ENCODE data around the gene ENTPD8.

The ENTPD8 gene

DNA sequence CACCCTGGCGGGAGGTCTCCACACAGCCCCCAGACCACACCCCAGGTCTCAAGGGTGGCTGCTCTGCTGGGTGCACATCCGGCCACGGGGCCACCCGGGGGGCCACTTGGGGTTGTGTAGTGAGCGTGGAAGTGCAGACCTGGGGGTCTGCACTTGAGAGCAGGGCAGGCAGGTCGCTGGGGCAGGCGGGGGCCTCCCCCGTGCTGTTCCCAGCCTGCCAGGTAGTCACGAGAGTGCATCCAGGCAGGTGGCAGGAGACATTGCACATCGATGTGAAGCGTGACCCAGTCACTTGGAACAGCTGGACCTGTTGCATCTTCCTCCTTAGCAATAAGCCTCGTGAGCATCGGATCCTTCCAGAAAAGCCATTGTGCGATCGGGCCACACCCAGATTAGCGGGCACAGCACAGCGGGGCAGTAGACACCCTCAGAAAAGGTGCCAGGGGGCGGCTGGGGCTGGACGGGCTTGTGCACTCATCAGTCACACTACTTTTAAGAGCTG lies 4.8 kb upstream of the ENTPD8 start:
- DNase-seq = no peak

DNA sequence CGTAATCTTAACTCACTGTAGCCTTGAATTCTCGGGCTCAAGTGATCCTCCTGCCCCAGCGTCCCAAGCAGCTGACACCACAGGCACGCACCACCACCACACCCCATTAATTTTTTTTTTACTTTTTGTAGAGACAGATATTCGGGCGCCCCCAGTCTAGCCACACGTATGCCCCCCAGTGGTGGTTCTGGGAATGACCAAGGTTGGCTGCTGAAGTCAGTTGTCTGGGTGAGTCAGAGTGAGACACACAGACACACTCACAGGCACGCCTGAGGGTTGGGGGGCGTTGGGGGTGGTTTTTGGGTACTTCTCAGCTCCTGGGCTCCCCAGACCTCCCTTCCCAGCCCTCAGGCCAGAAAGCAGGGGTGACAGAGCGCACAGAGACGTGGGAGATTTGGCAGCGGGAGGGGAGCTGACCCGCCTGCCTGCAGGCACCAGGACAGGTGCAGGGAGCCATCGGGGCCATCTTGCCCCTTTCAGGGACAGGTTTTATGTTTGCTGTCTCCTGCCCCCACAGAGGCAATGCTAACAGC lies 4.2 kb upstream of the ENTPD8 start:
- peak; percentile 92 for DNase-seq

DNA sequence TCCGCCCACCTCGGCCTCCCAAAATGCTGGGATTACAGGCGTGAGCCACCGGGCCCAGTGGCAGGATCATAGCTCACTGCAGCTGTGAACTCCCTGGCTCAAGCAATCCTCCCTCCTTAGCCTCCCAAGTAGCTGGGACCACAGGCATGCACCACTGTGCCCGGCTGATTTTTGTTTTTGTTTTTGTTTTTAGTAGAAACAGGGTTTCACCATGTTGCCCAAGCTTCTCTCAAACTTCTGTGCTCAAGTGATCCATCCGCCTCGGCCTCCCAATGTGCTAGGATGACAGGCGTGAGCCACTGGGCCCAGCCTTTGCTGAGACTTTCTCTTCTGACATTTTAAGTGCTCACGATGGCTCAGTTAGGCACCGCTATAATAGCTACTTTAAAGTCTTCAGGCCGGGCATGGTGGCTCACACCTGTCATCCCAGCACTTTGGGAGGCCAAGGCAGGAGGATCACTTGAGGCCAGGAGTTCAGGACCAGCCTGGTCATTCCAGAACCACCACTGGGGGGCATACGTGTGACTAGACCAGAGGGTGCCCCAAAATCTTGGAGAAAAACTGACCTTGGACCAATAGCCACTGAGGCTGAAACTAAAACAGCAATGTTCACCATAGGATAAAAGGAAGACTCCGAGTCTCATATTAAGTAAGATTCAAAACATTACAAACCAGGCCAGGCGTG lies 3.1 kb upstream of the ENTPD8 start:
- DNase-seq = no peak

DNA sequence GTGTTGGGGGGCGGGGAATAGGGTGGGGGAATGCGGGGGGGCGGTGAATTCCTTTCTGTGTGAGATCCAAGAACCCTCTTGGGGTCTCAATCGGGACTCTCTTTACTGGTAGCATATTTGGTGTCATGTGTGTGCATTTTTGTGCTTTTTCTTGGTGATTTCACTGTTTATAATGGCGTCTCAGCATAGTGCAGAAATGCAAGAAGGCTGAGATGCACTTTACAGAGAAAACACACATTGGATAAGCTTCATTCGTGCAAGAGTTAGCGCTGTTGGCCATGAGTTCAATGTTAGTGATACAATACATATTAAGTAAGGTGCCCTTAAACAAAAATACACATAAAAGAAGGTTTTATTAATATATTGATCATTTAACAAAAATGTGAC lies 771 bp upstream of the ENTPD8 start:
- DNase-seq = peak; percentile 51

DNA sequence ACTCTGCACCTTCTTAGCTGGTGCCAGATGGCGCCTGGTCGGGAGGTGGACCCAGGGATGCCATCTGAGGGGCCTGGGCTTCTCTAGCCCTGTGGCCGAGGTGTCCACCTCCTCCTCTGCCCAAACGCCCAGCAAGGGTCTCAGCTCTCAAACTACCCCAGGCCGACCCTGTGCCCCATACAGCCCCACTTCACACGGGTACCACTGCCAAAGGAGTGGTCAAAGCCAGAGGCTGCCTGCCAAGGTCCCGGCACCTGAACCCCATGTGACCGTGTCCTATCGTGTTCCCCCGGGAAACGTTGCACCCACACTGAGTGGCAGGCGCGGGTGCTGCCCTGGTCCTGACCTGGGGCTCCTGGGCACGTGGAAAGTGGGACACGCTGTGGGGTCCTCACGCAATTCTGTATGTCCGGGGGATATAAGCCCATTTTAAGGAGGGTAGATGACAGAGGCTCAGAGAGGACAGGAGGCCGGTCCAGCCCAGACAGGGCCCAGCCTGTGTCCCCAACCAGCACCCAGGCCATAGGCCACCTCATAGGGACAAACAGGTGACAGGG lies 1.9 kb downstream of the ENTPD8 start:
- no peak for DNase-seq

DNA sequence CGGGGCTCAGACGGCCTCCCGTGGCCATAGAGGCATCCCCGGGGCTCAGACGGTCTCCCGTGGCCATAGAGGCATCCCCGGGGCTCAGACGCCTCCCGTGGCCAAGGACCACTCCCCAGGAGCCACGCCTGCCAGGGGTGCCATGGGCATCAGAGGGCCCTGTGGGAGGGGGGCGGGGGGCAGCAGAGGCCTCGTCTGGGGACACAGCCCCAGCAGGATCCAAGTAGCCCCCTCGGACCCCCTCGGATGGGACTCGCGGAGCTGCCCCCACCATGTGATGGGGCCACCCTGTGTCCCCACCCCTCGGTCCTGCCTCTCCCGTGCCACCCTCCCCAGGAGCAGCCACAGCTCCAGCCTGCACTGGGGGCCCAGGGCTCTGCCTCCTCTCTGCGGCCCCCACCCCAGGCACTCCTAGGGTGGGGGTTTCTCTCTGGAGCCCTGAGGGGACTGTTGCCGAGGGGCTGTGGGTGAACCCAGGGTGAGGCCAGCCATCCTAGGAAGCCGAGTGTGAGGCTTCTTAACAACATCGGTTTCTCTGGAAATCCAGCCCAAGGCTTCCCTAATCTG lies 2.5 kb downstream of the ENTPD8 start:
- DNase-seq = no peak

DNA sequence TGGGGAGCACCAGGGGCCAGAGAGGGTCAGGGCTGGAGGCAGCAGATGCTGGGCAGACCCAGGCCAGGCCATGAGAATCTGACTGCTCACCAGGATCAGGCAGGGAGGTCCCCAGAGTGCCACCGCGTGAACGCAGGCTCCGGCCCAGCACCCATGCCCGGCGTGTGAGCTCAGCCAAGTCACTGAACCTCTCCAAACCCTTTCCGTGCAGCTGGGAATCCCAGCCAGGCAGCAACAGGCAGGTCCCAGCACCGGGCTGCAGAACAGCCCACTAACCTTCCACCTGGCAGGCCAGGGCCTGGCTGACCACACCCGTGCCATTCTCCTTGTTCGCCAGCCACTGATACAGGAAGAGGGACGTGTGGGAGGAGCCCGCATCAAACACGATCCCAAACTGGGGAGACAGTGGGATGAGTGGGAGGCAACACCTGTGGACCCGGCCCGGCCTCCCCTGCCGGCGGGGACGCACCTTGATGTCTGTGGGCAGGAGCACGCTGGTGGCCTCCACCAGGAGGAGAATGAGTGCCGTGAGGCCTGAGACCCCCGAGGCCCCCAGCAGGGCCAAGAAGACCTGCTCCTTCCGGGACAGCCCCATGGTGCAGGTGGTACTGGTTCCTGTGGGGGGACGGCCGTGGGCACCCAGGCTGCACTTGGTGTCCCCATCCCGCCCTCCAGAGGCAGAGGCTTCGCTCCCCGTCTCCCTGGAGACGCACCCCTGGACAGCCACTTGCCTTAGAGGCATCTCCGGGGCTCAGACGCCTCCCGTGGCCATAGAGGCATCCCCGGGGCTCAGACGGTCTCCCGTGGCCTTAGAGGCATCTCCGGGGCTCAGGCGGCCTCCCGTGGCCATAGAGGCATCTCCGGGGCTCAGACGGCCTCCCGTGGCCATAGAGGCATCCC lies 3.2 kb downstream of the ENTPD8 start:
- no peak for DNase-seq

DNA sequence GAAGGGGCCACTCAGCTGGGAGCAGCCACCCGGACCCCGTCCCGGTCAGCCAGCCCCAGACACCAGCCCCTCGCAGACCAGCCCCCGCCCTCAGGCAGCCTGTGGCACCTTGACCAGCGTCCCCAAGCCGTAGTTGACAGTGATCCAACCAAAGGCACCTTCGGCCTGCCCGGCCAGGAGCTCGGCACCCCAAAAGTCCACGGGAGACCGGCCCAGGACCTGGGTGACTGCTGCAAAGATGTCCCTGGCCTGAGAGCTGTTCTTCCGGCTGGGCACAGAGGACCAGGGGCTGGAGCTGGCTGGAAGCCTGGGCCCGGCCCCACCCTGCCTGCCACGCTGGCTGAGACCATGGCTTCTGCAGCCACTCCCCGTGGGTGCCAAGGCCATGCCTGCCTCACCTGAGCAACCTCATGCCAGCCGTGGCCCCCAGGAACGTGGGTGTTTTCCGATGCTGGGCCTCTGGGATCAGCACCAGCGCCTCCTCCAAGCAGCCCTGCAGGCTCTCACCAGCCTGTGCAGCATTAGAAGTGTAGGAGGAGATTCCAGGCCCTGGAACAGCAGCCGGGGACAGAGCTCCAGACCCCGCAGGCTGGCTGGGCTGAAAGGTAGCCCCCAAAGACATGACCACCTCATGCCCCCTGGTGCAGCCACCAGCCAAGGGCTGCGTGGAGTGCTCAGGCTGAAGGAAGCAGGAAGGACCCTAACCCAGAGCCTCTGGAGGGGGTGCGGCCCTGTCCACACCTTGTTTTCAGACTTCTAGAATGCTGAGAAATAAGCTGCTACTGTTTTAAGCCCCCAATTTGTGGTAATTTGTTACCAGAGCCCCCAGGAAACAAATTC lies 4.2 kb downstream of the ENTPD8 start:
- DNase-seq = no peak

DNA sequence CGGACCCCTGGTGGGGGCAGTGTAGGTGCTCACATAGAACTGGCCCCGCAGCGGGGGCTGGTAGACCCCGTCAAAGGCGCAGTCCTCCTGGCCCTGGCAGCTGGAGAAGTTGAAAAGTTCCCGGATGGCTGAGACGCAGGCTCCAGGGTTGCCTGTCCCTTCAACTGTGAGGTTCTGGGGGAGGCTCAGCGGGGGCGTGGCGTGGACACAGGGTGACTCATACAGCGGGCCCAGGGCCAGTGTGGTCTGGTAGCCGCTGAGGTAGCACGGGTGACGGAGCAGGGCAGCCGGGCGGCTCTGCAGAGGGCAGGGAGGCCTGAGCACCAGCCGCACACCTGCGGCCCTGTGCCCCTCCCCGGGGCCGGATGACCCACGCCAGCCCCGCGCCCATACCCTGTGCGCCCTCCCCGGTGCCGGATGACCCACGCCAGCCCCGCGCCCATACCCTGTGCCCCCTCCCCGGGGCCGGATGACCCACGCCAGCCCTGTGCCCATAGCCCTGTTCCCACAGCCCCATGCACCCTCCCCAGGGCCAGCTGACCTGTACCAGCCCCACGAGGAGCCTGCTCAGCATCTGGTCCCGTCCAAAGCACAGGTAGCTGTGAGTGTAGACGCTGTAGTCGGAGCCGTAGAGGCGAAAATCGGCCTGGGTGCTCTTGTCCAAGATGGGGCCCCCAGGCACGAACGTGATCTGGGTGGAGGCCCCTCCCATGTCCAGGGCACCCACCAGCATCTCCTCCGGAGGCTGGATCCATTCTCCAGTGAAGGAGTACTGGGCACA lies 5.0 kb downstream of the ENTPD8 start:
- DNase-seq = peak; percentile 93

DNA sequence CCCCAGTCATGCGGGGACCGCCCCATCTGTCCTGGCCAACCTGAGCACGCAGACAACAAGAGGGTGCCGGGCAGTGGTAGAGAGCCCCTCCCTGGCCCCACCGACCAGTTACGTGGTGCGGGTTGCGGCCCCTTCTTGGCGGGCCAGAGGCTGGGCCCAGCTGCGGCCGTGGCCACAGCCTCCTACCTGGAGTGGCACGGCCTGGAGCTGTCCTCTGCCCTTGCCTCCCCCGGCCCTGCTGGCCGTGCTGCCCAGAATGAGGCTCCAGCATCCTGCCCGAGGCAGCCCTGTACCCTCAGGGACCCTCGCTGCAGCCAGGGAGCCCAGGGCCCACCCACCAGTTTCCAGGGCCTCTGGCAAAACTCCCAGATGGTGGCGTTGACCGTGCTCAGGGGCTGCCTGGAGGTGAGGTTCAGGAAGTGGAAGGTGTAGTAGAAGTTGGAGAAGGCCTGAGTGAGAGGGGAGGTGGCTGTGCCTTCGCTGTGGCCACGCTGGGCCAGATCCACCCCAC lies 5.7 kb downstream of the ENTPD8 start:
- DNase-seq = no peak

DNA sequence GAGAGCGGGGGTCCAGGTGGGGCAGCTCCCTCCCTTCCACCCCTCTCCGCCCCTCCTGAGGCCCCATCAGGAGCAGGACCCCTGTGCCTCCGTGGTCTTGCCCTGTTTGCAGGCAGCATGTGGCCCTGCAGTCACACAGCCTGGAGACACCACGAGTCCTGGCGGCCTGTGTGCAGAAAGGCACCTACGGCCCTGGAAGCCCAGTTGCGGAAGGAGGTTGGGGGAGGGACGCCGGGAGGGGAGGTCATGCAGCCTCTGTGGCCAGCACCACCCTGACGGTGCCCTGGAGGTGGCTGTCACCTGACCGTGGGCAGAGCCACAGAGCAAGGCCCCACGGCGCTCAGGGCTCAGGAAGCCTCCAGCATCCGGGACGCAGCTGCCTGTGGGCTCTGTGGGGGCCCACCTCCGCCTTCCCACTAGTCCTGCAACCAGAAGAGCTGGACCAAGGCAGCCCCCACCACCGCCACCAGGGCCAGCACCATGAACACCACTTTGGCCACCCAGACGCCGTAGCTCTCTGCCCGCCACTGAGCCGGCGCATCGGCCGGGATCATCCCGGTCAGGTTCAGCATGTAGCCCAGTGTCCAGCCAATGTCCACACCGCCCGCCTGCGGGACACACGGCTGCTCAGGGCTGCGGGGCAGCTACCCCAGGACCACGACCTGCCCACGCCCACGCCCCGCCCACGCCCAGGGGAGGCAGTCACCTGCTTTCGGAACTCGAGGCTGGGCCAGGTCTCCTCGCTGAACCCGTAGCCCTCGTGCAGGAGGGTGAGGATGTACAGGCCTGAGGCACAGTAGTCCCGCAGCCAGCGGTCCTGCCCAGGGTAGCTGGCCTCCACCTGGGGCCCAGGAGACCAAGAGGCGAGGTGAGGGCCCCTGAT lies 6.4 kb downstream of the ENTPD8 start:
- DNase-seq = no peak

DNA sequence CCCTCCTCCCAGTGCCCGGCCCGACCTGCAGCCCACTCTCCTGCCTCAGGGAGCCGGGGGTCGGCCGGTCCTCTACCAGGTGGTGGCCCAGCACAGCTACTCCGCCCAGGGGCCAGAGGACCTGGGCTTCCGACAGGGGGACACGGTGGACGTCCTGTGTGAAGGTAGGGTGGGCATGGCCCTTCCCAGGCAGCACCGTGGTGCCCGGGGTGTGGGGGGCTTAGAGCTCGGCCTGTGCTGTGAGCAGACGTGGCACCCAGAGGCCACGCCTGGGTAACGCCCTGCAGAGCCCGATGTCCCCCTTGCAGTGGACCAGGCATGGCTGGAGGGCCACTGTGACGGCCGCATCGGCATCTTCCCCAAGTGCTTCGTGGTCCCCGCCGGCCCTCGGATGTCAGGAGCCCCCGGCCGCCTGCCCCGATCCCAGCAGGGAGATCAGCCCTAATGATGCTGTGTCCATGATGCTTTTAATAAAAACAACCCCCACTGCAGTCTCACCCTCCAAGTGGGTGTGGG lies 7.2 kb downstream of the ENTPD8 start:
- DNase-seq = no peak

DNA sequence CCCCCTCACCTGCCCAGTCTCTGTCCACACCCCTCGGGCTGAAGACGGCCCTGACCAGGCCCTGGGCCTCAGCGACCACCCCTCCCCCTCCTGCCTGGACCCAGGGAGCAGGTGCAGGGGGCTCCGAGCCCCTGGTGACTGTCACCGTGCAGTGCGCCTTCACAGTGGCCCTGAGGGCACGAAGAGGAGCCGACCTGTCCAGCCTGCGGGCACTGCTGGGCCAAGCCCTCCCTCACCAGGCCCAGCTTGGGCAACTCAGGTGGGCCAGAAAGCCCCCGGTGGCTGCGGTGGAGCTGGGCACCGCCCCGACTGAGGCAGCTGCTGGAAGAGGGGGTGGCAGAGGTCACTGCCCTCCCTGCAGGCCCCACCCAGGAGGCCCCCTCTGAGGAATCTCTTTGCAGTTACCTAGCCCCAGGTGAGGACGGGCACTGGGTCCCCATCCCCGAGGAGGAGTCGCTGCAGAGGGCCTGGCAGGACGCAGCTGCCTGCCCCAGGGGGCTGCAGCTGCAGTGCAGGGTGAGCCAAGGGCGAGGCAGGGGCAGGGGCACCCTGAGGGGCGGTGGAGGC lies 7.7 kb downstream of the ENTPD8 start:
- DNase-seq = no peak

DNA sequence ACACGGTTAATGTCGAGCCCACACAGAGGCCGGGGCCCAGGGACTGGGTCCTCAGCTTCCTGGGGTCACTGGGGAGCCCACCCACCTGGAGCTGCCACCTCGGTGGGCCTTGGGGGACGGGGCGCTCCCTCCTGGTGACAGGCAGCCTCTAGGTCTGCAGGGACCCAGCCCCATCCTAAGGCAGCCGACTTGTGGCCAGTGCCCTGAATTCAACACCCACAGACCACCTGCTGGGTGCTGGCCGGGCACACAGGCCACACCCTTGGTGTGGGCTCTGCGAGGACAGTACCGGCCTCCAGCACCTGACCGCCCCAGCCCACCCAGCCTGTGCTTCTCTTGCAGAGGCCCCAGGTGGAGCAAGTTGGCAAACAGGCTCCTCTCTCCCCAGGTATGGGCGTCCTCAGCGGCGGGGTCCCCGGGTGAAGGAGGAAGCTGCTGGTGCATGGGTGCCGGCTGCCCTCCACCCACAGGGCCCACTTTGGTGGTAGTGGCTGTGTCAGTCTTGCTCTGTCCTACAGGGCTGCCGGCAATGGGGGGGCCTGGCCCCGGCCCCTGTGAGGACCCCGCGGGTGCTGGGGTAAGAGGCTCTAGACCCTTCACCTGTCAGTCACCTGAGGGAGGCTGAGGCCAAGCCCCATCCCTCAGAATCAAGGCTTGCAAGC lies 8.3 kb downstream of the ENTPD8 start:
- no peak for DNase-seq

DNA sequence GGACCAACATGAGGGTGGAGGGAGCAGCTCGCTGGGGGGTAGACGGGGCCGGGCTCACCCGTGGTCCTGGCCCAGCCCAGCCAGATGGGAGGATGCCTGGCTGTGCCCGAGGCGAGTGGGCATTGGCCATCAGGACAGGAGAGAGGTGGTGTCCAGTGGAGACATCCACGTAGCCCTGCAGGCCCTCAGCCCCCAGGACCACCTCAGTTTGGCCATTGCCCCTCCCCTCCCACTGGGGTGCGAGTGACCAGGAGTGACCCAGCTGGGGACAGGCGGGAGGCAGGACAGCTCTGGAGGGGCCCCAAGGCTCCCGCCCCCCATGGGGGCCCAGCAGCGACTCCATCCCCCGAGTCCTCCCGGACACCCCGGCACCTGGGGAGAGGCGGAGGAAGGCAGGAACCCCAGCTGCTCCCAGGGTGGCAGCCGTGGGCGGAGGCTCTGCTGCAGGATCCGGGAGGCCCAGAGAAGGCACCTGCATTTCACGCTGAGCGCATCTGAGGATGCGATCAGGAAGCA lies 9.7 kb downstream of the ENTPD8 start:
- DNase-seq = no peak

DNA sequence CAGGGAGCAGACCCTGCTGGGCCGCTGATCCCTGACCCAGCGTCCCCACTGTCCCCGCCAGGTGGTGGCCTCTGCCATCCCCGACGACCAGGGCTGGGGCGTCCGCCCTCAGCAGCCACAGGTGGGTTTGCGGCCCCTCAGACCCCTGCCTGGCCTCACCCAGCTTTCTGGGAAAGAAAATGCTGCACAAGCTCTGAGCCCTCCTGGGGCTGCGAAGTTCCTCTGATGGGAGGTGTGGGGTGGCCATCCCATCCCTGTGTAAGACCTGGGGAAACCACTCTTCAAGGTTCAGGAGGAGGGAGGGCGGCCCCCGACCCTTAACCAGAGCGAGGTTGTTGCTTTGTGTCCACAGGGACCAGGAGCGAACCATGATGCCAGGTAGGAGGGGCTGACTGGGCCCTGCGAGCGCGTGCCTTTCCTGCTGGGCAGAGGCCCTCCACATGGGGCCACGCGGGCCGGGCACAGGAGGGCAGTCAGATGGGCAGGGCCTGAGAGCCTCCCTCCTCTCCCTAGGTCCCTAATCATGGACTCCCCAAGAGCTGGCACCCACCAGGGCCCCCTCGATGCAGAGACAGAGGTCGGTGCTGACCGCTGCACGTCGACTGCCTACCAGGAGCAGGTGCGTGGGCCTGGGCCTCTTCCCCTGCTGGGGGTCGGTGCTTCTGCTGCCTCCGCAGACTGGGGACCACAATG lies 10.3 kb downstream of the ENTPD8 start:
- DNase-seq = no peak

DNA sequence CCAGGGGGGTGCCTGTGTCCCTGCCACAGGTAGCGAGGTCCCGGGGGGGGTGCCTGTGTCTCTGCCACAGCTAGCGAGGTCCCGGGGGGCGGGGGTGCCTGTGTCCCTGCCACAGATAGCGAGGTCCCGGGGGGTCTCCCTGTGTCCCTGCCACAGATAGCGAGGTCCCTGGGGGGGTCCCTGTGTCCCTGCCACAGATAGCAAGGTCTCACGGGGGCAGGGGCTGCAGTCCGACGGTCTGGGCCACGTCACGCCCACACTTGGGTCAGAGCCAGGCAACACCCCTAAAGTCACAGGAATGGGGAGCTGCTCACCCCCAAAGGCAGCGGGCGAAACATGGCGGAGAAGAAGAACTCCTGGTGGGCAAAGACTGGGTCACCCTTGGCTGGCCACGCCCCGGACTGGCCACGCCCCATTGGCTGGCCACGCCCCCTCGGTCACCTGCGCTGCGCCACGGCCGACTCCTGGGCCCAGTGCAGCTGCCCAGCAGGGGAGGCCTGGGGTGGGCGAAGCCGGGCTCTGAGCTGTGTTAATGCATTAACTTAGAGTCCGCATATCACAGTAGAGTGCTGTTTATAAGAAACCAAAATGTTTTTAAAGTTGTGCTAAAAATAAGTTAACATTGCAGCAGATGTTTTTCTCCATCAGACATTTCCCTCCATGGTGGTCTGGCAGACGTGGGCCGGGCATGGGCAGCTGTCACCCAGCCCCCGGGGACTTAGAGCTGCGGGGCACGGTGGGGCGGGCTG lies 11.0 kb downstream of the ENTPD8 start:
- peak; percentile 83 for DNase-seq
